Right forelimb (tissue), 1 donor: ENCODE measurements around the gene TMEM150B.
A peak's percentile ranks its signal among the peaks of the same experiment; 100 is the strongest.

ENCODE experiments used
- DNase-seq: peaks from one replicate; pipeline ENCODE4 v3.0.0-alpha.2; 2018

The TMEM150B gene

DNA sequence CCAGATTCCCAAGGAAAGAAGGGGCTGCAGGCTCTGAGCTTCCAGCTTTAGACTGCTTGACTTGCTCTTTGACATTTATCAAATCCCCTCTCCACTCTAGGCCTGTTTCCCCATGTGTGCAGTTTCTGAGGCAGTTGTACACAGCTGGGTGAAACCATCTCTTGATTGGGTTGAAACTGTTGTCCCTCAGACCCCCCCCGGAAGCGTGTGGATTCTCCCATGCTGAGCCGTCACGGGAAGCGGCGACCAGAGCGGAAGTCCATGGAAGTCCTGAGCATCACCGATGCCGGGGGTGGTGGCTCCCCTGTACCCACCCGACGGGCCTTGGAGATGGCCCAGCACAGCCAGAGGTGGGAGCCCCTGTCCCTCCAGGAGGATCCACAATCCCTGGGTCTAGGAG, 21.7 kb downstream of the TMEM150B start:
- DNase-seq: no peak

DNA sequence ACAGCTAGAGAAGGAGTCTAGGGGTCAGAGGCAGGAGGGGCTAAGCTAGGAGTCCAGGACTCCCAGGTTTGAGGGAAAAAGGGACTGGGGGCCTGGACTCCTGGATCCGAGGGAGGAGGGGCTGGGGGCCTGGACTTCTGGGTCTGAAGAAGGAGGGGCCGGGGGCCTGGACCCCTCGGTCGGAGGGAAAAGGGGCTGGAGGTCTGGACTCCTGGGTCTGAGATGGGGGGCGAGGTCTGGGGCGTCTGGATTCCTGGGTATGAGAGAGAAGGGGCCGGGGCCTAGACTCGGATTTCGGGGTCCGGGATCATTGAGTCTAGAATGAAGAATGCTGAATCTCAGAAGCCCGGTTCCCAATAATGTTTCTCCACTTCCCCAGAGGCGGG, 22.8 kb downstream of the TMEM150B start:
- DNase-seq: no peak

DNA sequence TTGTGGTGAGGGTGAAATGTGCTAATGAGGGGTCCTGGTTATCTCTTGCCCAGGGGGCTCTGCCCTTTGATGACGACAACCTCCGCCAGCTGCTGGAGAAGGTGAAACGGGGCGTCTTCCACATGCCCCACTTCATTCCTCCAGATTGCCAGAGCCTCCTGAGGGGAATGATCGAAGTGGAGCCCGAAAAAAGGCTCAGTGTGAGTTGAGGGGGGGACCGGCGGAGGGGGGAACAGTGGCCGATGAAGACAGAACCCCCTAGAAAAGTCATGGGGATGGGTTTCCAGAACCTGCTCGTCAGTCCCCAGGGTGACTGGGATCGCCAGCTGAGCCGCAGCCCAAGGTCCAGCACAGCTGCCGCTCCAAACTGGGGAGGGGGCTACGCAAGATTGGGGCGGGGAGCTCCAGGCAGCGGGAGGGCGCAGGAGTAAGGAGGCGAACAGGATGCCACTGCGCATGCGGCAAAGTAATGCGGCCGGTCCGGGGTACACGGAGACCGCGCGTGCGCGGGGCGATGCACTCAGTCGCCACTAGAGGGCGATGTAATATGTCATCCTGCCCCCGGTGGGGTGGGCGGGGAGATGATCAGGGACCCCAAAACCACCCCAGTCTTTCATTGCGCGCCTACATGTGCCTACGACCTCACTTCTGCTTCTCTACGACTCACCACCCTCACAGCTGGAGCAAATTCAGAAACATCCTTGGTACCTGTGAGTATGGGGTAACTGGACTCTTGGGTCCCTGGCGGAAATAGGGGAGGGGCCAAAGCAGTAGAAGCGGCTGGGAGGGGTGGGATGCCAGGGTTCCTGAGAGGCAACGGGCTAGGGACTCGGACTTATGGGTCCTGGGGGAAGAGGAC, 23.5 kb downstream of the TMEM150B start:
- peak; percentile 95 for DNase-seq

DNA sequence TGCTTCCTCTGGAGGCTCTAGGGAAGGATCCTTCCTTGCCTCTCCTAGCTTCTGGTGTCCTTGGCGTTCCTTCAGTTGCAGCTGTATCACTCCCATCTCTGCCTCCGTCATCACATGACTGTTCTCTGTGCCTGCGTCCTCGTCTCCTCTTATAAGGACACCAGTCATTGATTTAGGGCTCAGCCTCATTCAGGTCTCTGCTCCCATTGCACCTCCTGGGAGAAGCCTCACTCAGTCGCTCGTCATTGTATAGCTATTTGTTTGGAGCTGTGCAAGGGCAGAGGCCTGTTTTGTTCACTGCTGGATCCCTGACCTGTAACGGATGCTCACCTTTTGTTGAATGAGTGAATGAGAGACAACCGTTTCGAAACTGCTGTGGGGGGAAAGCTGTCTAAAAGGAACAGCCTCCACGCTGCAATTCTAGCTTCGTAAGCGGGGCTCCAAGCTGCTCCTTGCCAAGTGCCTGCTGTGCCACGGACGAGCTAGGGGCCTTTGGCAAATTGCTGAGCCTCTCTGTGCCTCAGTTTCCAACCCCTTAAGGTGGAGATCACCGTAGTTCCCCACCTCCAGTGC, 24.2 kb downstream of the TMEM150B start:
- DNase-seq: no peak

DNA sequence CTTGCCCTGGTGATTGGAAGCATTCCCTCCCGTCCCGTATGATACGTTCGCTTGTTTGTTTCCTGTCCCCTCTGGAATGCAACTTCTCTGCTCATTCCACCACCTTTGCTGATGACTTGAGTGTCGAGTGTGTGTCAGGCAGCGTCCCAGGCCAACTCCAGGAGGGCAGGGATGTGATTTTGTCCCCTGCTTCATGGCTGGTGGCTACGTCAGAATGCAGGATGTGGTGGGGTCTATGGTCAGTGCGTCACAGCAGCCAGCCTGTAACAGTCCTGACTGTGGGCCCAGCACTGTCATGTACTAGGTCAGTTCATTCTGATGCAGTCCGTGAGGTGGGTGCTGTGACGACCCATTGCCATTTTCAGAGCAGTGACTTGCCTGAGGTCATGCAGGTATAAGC, 25.1 kb downstream of the TMEM150B start:
- no peak for DNase-seq

DNA sequence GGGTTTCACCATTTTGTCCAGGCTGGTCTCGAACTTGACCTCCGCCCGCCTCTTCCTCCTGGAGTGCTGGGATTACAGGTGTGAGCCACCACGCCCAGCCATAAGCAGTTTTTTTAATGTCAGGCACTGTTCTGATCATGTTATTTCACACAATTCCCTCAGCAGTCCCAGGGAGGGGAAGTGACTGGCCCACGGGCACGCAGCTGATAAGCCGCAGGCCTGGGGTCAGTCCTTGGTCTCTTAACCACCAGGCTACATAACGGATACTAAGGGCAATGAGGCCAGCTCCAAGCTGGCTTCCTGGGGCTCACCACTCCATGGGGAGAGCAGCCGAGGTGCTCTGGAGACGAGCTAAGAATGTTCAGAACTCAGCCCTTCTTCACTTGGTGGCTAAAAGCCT, 27.9 kb downstream of the TMEM150B start:
- DNase-seq: no peak

DNA sequence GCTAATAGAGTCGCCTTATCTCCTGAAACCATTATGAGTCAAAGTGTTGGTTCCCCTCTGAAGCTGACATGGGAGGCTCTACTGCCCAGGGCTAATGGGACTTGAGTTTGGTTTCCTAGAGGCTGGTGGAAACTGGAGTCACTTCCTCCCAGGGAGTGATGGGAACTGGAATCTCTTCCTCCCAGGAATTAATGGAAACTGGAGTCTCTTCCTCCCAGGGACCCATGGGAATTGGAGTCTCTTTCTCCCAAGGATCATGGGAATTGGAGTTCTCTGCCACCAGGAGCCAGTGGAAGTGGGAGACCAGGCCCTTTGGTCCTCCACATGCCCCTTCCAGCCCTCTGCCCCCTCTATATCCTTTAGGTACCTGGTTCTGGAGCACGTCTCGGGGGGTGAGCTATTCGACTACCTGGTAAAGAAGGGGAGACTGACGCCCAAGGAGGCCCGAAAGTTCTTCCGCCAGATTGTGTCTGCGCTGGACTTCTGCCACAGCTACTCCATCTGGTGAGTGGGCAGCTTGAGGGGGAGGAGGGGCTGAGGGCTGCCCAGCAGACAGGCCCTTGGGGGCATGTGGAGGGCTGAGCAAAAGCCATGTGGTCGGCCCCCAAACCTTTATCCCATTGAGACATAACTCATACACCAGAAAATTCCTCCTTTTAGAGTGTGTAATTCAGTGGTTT, 35.9 kb downstream of the TMEM150B start:
- no peak for DNase-seq

DNA sequence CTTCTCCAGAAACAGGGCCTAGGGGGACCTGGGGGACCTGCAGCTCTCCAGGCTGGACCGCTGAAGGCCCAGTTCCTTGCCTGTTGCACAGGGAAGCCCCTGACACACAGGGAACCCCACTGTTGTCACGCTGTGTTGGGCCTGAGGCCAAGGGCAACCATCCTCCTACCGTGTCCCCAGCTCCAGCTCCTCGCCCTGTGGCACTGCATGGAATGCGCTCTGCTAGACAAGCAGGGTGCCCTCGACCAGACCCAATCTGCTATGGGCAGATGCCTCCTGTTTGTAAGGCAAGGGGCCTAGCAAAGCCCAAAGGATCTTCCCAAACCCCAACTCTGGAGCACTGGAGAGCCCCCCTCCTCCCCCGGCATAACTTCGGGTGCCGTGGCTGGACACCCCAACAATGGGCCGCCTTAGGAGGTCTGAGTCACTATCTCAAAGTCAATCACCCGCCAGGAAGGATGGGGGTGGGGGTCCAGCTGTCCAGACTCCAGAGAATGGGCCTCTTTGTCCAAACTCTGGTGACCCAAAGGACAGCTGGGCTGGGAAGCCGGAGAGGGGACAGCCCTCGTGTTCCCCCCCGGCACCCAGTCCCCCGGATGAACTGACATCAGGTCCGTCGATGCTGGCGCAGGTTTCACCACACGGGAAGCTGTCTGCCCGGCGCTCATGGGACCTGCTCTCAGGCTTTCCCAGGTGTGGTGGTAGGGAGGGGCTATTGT, 37.6 kb downstream of the TMEM150B start:
- no peak for DNase-seq

DNA sequence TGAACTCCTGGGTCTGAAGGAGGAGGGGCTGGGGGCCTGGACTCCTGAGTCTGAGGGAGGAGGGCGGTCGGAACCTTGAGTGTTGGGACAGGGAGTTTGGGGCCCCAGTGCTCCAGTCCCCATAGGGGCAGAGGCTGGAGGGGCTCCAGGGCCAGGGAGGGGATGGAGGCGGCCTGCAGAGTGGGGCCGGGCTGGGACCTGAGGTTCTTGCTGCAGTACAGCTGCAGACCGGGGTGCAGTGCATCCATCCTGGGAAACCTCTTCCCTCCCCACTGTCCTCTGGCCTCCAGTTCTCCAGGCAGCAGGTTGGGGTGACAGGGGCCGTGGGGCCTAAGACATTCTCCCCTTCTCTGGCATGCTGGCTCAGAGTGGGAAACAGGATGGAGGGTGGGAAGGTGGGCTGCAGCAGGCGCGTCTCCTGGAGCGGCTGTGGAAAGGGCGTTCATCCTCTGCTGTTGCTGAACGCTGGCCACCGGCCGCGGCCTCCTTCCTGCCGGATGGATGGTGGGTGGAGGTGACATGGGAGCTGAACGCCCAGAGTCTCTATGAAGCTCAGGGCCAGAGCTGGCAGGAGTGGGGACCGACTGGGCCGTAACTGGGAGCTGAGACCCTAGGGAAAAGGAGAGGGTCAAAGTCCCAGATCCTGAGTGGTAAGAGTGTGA, 39.8 kb downstream of the TMEM150B start:
- peak; percentile 58 for DNase-seq

DNA sequence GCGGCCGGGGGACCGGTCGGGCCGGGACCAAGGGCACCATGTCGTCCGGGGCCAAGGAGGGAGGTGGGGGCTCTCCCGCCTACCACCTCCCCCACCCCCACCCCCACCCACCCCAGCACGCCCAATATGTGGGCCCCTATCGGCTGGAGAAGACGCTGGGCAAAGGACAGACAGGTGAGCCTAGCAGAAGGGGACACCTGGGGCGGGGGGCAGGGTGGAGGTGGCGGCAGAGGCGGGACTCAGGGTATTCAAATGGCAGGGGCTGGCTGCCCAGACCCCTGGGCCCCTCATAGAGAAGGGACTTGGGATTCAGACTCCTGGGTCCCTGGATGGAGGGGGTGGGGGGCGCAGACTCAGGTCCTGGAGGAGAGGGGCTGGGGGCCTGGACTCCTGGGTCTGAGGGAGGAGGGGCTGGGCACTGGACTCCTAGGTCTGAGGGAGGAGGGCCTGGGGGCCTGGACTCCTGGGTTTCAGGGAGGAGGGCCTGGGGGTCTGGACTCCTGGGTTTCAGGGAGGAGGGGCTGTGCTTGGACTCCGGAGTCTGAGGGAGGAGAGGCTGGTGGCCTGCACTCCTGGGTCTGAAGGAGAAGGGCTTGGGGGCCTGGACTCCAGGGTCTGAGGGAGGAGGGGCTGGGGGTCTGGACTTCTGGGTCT, 40.6 kb downstream of the TMEM150B start:
- DNase-seq: no peak

DNA sequence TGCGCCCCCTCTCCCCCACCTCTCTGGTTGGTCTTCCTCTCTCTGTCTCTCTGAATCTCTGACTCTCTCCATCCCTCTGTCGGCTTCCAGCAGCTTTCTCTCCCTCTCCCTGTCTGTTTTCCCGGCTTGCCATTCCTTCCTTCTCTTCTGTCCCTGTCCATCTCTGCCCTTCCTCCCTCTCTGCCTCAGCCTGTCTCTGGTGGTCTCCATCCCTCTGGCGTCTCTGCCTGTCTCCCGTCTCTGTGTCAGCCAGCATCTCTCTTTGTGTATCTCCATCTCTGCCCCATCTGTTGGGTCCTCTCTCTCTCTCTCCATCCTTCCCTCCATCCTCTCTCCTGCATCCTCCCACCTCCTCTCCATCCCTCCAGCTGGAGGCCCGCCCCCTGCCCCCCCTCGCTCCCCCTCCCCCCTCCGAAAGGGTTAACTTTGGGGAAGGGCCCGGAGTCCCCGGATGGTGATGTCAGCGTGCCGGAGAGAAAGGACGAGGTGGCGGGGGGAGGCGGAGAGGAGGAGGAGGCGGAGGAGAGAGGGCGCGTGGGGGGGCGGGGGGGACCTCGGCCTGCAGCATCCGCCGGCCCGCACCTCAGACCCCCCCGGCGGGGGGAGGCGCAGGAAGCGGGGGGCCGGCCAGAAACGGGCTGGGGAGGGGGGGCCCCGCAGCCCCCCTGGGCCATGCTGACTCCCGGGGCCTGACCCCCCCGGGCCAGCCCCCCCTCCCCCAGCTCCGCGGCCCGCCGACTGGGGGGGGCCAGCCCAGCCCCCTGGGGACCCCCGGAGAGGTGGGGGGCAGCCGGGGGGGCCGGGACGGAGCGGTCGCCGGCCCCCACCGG, 41.4 kb downstream of the TMEM150B start, which contains the start of gene BRSK1:
BRSK1 (plus strand) TSS at position 450 of the 830 bp plus-strand sequence. CDS start 446 bp downstream, outside the sequence.
- DNase-seq: peak; percentile 88

DNA sequence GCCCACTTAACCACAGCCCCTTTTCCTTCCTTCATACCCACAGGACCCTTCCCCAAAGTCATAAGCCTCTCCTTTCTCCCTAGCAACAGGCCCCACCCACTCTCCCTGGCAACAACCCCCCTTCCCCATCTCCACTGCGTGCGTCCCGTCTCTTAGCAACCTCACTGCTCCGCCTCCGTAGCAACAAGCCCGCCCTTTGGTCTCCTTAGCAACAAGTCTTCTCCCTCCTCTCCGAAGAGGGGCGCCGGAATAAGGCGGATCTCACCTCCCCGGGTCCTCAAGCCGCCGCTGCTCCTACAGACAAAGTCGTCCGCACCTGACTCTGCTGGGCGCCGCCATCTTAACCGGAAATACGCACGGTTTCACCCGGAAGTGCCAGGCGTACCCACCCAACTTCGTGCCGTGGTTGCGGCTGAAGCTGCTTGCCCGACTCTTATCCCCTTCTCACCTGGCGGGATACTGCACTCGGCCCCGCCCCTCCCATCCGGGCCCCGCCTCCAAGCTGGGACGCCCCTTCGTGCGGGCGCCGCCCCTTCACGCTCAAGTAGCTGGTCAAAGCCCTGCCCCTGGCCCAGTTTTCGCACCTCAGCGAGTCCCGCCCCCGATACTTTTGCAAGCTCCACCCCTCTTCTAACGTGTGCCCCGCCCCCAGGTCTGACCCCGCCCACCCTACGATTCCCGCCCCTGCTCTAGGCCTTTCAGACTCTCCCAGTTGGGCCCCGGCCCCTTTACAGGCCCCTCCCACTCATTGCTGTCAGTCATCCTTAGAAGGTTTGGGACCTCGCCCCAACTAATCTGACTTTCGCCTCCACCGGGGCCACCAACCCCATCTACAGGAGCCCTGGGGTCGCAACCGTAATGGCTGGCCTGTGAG, 45.1 kb downstream of the TMEM150B start, which contains the start of gene HSPBP1:
HSPBP1 (minus strand) TSS at position 341 of the 874 bp plus-strand sequence. CDS start 502 bp downstream, outside the sequence.
- peak; percentile 94 for DNase-seq

DNA sequence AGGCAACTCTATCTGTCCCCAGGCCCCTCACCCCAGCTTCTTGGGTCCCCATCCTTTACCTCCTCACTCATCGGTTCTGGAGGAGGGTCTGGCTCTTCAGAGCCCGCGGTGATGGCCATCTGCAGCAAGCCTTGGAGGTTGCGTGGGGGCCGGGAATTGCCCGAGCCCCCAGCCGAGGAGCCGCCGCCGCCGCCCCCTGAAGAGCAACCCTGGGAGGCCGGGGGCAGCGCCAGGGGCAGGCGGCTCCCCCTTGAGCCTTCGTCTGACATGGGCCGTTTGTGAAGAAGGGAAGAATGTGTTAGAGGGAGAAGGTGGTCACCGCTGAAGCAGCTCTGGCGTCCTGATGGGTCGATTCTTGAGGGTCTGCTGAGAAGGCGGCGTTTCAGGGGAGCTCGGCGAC, 45.8 kb downstream of the TMEM150B start:
- DNase-seq: no peak

DNA sequence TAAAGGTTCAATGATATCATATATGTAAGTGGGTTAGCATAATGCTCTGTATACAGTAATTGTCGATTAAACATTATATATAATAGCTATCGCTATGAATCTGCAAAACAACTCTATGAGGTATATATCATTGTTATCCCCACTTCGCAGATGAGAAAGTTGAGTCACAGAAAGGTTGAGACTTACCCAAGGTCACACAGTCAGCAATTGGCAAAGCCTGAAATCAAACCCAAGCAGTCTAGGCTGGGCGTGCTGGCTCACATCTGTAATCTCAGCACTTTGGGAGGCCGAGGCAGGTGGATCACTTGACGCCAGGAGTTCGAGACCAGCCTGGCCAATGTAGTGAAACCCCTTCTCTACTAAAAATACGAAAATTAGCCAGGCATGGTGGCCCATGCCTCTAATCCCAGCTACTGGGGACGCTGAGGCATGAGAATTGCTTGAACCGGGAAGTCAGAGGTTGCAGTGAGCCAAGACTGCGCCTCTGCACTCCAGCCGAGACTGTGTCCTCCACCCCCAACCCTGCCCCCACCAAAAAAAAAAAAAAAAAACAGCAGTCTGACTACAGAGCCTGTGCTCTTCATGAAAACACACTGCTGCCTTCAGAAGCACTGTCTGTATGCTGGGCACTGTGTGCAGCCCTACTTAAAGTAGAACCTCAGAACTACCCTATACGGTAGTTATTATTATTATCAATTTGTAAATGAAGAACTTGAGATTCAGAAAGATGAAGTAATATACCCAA, 46.6 kb downstream of the TMEM150B start:
- DNase-seq: no peak

DNA sequence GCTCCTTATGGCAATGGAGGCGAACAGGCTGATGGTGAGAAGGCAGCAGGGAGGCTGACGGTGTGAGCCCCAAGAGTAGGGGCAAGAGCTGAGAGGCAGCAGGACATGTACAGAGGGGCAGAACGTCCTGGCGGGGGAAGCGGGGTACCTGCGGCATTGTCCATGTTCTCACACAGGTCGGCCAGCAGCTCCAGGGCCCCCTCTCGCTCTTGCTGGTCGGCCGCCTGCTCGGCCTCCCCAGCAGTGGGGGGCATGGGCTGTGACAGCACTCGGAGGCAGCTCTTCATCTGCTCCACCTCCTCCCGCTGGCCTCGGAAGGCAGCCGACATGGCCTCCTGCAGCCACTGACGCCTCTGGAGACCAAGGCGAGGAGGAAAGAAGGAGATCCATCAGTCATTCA, 47.6 kb downstream of the TMEM150B start:
- DNase-seq: no peak

DNA sequence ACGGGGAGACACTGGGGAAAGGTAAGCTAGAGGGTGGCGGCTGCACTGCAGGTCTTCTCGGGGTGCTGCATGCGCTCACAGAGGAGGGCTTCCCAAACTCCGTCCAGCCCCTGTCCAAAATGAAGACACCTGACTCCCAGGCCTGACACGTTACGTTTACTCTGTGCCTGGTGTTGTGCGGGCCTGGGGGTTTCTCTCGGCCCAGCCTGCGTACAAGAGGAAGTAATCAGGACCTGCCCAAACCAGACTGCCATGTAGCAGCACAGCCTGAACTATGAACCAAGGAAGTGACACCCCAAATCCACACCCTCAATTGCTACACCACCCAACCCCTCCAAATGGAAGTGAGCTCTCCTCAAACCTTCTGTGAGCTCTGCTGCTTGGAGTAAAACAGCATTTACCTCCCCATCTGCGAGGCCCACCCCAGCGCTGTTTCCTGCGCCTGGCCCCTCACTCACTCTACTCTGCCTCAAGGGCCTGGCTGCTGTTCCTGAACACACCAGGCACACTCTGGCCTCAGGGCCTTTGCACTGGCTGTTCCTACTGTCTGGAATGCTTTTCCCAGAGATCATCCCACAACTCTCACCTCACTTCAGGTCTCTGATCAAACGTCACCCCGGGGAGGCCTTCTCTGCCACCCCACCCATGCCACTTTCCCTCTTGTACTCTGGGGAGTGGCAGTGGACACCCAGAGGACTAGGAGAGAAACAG, 48.3 kb downstream of the TMEM150B start:
- DNase-seq: no peak

DNA sequence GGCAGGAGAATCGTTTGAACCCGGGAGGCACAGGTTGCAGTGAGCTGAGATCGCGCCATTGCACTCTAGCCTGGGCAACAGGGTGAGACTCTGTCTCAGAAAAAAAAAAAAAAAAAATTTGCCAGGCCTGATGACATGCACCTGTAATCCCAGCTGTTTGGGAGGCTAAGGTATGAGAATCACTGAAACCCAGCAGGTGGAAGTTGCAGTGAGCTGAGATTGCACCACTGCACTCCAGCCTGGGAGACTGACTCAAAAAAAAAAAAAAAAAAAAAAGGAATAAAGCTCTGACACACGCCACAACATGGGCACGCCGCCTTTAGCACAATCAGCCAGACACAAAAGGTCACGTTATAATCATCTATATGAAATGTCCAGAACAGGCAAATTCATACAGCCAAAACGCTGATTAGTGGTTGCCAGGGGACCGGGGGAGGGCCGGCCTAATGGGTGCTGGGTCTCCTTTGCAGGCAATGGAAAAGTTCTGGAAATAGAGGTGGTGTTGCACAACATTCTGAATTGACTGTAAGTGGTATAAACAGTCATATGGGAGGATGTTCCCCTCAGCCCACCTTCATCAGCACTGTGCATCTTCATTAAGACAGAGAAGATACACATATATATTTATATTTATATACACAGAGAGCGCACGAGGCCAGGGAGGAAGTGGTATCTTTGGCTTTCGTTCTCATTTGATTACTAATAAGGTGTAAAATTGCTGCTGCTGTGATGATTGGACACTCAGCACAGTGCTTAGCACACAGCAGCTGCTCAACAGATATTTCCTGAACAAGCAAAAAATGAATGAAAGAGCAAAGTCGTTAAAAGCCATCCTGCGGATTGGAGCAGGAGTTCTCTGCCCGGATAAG, 49.1 kb downstream of the TMEM150B start:
- no peak for DNase-seq
